ENCODE data around the gene IGFL2. TPM values are rescaled to one million over a fixed set of nuclear protein-coding genes. Genes with fewer than 3 reads are reported as not detected.
A peak's percentile ranks its signal among the peaks of the same experiment; 100 is the strongest.

IGFL2 gene
- total RNA-seq, 1 experiment from 2014 or later: not detected

- H2AFZ ChIP-seq: no peak overlapping the region
- H3K9me3 ChIP-seq (ENCODE audit: insufficient read depth, low read depth): no peaks in the 10 kb centered on the region; the same call in 1 of the 2 replicates
- H3K27me3 ChIP-seq (ENCODE audit: insufficient read depth, low read depth): no peaks in the 10 kb centered on the region
- no peaks in the 10 kb centered on the region for H3K79me2 ChIP-seq (ENCODE audit: low read depth)
- peaks cover 13% of the 10 kb centered on the region for H3K4me1 ChIP-seq (replicated peaks; ENCODE audit: insufficient read depth)
- no TSS peak for BruUV-seq (replicated peaks)
- TF ChIP-seq CTCF (conservative IDR thresholded peaks at IDR 0.05): no peak
- no peak for TF ChIP-seq EZH2 (IDR thresholded peaks at IDR 0.05; ENCODE audit: low read depth)
- H3K36me3 ChIP-seq (ENCODE audit: low read depth): no peaks in the 10 kb centered on the region
- no peaks in the 10 kb centered on the region for H3K9me2 ChIP-seq (ENCODE audit: insufficient read depth)
- H3K4me3 ChIP-seq: no peak overlapping the region
- no peak overlapping the region for H3K4me2 ChIP-seq
- intact Hi-C loops (cut with micrococcal nuclease; ENCODE audit: unreplicated experiment): loop anchor here (2.0 kb wide), 2 partner anchors 48 to 50 kb away; no protein-coding TSS in a partner anchor
- POLR2A ChIA-PET (ENCODE audit: unreplicated experiment): interaction anchor here (0.6 kb wide), 1 partner anchor 107 kb away, joined by 3 read pairs; no protein-coding TSS in a partner anchor
- H4K20me1 ChIP-seq (ENCODE audit: insufficient read depth): no peaks in the 10 kb centered on the region
- H3F3A ChIP-seq (ENCODE audit: insufficient read depth, low read depth): no peaks in the 10 kb centered on the region
- CTCF ChIA-PET: no interaction called here
- no peak for DNase-seq
- no peak overlapping the region for H3K27ac ChIP-seq
These were observed 15.4 kb upstream of the IGFL2 start for GRCh38 chr19:46132508-46133100.

- Histone ChIP-seq H3K79me2 (ENCODE audit: low read depth) (no peaks in the 10 kb centered on the region), H3K4me1 (replicated peaks; ENCODE audit: insufficient read depth) (peaks cover 13% of the 10 kb centered on the region), H3K4me2 (no peak overlapping the region), H3F3A (ENCODE audit: insufficient read depth, low read depth) (no peaks in the 10 kb centered on the region), H3K27me3 (ENCODE audit: insufficient read depth, low read depth) (no peaks in the 10 kb centered on the region), H3K4me3 (no peak overlapping the region), H3K9me2 (ENCODE audit: insufficient read depth) (no peaks in the 10 kb centered on the region), H3K36me3 (ENCODE audit: low read depth) (no peaks in the 10 kb centered on the region), H3K27ac (no peak overlapping the region), H4K20me1 (ENCODE audit: insufficient read depth) (no peaks in the 10 kb centered on the region), H2AFZ (no peak overlapping the region), H3K9me3 (ENCODE audit: insufficient read depth, low read depth) (no peaks in the 10 kb centered on the region; the same call in 1 of the 2 replicates)
- DNase-seq: peak; percentile 70 to 85
- no peak for TF ChIP-seq CTCF (conservative IDR thresholded peaks at IDR 0.05)
- no peak for TF ChIP-seq EZH2 (IDR thresholded peaks at IDR 0.05; ENCODE audit: low read depth)
- no TSS peak for BruUV-seq (replicated peaks)
- intact Hi-C loops (cut with micrococcal nuclease; ENCODE audit: unreplicated experiment): loop anchor here (2.0 kb wide), 2 partner anchors 48 to 50 kb away; no protein-coding TSS in a partner anchor
- POLR2A ChIA-PET (ENCODE audit: unreplicated experiment): interaction anchor here (0.6 to 0.9 kb wide), 4 partner anchors 18 to 106 kb away, joined by 3 to 7 read pairs (median 4); no protein-coding TSS in a partner anchor
- CTCF ChIA-PET: no interaction called here
These were observed 14.9 kb upstream of the IGFL2 start for GRCh38 chr19:46133101-46133627.

GRCh38 chr19:46133777-46134241 is 14.2 kb upstream of the IGFL2 start:
- Histone ChIP-seq H3K79me2 (ENCODE audit: low read depth) (no peaks in the 10 kb centered on the region), H3K9me3 (ENCODE audit: insufficient read depth, low read depth) (no peaks in the 10 kb centered on the region; the same call in 1 of the 2 replicates), H3F3A (ENCODE audit: insufficient read depth, low read depth) (no peaks in the 10 kb centered on the region), H3K4me2 (0 out of 2 replicates have a peak overlapping the region, but pooled peaks have one; percentile 4), H3K4me3 (no peak overlapping the region), H3K27me3 (ENCODE audit: insufficient read depth, low read depth) (no peaks in the 10 kb centered on the region), H4K20me1 (ENCODE audit: insufficient read depth) (no peaks in the 10 kb centered on the region), H3K27ac (peak overlapping the region; percentile 3; the same call in 1 of the 2 replicates), H3K4me1 (replicated peaks; ENCODE audit: insufficient read depth) (peaks cover 13% of the 10 kb centered on the region), H3K9me2 (ENCODE audit: insufficient read depth) (no peaks in the 10 kb centered on the region), H2AFZ (peak overlapping the region; percentile 35; the same call in 1 of the 2 replicates), H3K36me3 (ENCODE audit: low read depth) (no peaks in the 10 kb centered on the region)
- TSS peak; percentile 95 for BruUV-seq (replicated peaks)
- intact Hi-C loops (cut with micrococcal nuclease; ENCODE audit: unreplicated experiment): loop anchor here (2.0 kb wide), 2 partner anchors 47 to 51 kb away; no protein-coding TSS in a partner anchor
- ChIA-PET CTCF (no interaction called here), POLR2A (ENCODE audit: unreplicated experiment) (interaction anchor here (0.6 to 0.9 kb wide), 4 partner anchors 18 to 269 kb away, joined by 3 to 7 read pairs (median 4); no protein-coding TSS in a partner anchor)
- no peak for DNase-seq
- no peak for TF ChIP-seq EZH2 (IDR thresholded peaks at IDR 0.05; ENCODE audit: low read depth)
- TF ChIP-seq CTCF (conservative IDR thresholded peaks at IDR 0.05): no peak
